ENCODE data around the gene VSTM1. TPM values are rescaled to one million over a fixed set of nuclear protein-coding genes. Genes with fewer than 3 reads are reported as not detected.

The VSTM1 gene, protein sequence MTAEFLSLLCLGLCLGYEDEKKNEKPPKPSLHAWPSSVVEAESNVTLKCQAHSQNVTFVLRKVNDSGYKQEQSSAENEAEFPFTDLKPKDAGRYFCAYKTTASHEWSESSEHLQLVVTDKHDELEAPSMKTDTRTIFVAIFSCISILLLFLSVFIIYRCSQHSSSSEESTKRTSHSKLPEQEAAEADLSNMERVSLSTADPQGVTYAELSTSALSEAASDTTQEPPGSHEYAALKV
- total RNA-seq = not detected in 3 replicates
- long read RNA-seq = 0 reads

- no peaks in the 10 kb centered on the region for H3K36me3 Mint-ChIP-seq (ENCODE audit: low read depth)
- TF ChIP-seq, protein P1, sequence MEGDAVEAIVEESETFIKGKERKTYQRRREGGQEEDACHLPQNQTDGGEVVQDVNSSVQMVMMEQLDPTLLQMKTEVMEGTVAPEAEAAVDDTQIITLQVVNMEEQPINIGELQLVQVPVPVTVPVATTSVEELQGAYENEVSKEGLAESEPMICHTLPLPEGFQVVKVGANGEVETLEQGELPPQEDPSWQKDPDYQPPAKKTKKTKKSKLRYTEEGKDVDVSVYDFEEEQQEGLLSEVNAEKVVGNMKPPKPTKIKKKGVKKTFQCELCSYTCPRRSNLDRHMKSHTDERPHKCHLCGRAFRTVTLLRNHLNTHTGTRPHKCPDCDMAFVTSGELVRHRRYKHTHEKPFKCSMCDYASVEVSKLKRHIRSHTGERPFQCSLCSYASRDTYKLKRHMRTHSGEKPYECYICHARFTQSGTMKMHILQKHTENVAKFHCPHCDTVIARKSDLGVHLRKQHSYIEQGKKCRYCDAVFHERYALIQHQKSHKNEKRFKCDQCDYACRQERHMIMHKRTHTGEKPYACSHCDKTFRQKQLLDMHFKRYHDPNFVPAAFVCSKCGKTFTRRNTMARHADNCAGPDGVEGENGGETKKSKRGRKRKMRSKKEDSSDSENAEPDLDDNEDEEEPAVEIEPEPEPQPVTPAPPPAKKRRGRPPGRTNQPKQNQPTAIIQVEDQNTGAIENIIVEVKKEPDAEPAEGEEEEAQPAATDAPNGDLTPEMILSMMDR (IDR thresholded peaks at IDR 0.05) = no peak
- no peak for DNase-seq (ENCODE audit: low spot score)
- peaks cover 4% of the 10 kb centered on the region for H3K9me3 Mint-ChIP-seq (ENCODE audit: low read depth)
- H3K27me3 Mint-ChIP-seq (ENCODE audit: low read depth) = no peaks in the 10 kb centered on the region
- H3K27ac Mint-ChIP-seq (ENCODE audit: unreplicated experiment) = no peak within 1 kb of the TSS
- H3K4me1 Mint-ChIP-seq (ENCODE audit: low read depth) = no peaks in the 10 kb centered on the region
- H3K4me3 Mint-ChIP-seq (ENCODE audit: unreplicated experiment) = no peak within 1 kb of the TSS
Observed at GRCh38 chr19:54063350-54064116, at the start of gene VSTM1. Gene VSTM1, minus strand, starts transcription at chr19:54063897. Its CDS starts 120 bp downstream, at chr19:54063777.

- no peaks in the 10 kb centered on the region for H3K27me3 Mint-ChIP-seq (ENCODE audit: low read depth)
- no peak for DNase-seq (ENCODE audit: low spot score)
- peaks cover 13% of the 10 kb centered on the region for H3K4me1 Mint-ChIP-seq (ENCODE audit: low read depth)
- TF ChIP-seq, protein P1 (IDR thresholded peaks at IDR 0.05) = no peak
- peaks cover 19% of the 10 kb centered on the region for H3K36me3 Mint-ChIP-seq (ENCODE audit: low read depth)
- H3K4me3 Mint-ChIP-seq (ENCODE audit: unreplicated experiment) = no peak overlapping the region
- H3K27ac Mint-ChIP-seq (ENCODE audit: unreplicated experiment) = no peak overlapping the region
- no peaks in the 10 kb centered on the region for H3K9me3 Mint-ChIP-seq (ENCODE audit: low read depth)
Observed at GRCh38 chr19:54109651-54110050, 46.0 kb upstream of the VSTM1 start.

GRCh38 chr19:54108496-54108895, 44.8 kb upstream of the VSTM1 start:
- Mint-ChIP-seq H3K27me3 (ENCODE audit: low read depth) (no peaks in the 10 kb centered on the region), H3K36me3 (ENCODE audit: low read depth) (peaks cover 19% of the 10 kb centered on the region), H3K4me3 (ENCODE audit: unreplicated experiment) (no peak overlapping the region), H3K27ac (ENCODE audit: unreplicated experiment) (no peak overlapping the region), H3K4me1 (ENCODE audit: low read depth) (peaks cover 3% of the 10 kb centered on the region), H3K9me3 (ENCODE audit: low read depth) (no peaks in the 10 kb centered on the region)
- TF ChIP-seq, protein P1 (IDR thresholded peaks at IDR 0.05) = no peak
- DNase-seq (ENCODE audit: low spot score) = no peak

DNA sequence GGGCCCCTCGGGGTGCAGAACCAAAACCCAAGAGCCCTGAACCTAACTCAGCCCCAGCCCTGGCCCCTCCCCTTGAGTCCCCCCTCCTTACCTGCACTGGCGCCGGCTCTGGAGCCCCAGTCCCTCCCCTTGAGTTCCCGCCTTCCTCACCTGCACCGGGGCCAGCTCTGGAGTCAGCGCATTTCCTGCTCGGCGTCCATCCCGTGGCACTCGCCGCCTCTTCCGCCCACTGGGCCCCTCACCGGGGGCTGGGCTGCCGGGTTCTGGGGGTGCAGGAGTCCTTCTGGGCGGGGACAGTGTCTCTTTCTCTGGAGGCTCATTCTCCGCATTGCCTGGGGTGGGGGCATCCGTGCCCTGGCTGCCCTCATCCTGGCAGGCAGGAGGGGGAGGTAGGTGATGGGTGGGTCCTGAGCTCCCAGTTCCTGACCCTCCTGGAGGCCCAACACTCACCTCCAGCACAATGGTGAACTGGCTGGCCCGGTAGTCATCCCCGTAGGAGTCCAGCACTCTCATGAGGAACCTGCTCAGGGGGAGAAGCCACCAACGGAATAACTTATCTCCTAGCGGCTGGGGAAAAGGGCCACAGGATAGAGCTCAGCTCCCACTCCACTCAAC, 44.3 kb upstream of the VSTM1 start:
- peaks cover 19% of the 10 kb centered on the region for H3K36me3 Mint-ChIP-seq (ENCODE audit: low read depth)
- H3K4me3 Mint-ChIP-seq (ENCODE audit: unreplicated experiment) = no peak overlapping the region

DNA sequence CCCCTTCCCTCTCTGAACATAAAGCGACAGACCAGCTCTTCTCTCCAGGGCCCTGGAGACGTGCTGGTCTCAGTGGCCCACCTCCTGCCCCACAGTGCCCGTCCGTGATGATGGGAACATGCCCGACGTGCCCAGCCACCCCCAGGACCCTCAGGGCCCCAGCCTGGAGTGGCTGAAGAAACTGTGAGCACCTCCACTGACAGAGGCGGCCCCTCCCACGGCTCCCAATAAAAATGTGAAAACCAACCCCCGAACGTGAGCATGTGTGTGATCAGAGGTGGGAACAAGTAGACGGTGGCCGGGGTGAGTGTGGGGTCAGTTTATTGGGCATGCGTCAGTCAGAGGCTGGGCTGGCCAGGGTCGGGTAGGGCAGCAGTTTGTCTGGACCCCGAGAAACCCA, 43.0 kb upstream of the VSTM1 start:
- Mint-ChIP-seq H3K36me3 (ENCODE audit: low read depth) (peaks cover 19% of the 10 kb centered on the region), H3K9me3 (ENCODE audit: low read depth) (no peaks in the 10 kb centered on the region), H3K4me1 (ENCODE audit: low read depth) (peaks cover 11% of the 10 kb centered on the region), H3K27me3 (ENCODE audit: low read depth) (no peaks in the 10 kb centered on the region), H3K4me3 (ENCODE audit: unreplicated experiment) (no peak overlapping the region), H3K27ac (ENCODE audit: unreplicated experiment) (no peak overlapping the region)
- peak; percentile 70 for DNase-seq (ENCODE audit: low spot score)
- TF ChIP-seq, protein P1 (IDR thresholded peaks at IDR 0.05) = no peak

More for the DNA sequence above, 44.3 kb upstream of the VSTM1 start:
- peak; percentile 62 for DNase-seq (ENCODE audit: low spot score)
- peaks cover 5% of the 10 kb centered on the region for H3K4me1 Mint-ChIP-seq (ENCODE audit: low read depth)
- no peaks in the 10 kb centered on the region for H3K27me3 Mint-ChIP-seq (ENCODE audit: low read depth)
- H3K9me3 Mint-ChIP-seq (ENCODE audit: low read depth) = no peaks in the 10 kb centered on the region
- TF ChIP-seq, protein P1 (IDR thresholded peaks at IDR 0.05) = no peak
- H3K27ac Mint-ChIP-seq (ENCODE audit: unreplicated experiment) = no peak overlapping the region
